Tibial nerve (tissue), 3 donors: ENCODE measurements around the gene CPNE4.

ENCODE experiments used
- CTCF ChIP-seq, 5 experiments: fragments of 200-600 bp in 3 of 5; fragments of 450-650 bp in 2 of 5; sonication (generic) in 3 of 5; IDR thresholded peaks; one replicate each; pipeline ENCODE4 v1.5.1; 2016 to 2019; ENCODE audit warnings: antibody characterized with exemption in 5 of 5, mild to moderate bottlenecking in 3 of 5, moderate library complexity in 2 of 5
- POLR2A ChIP-seq, 2 donors: fragments of 450-650 bp; IDR thresholded peaks; one replicate each; pipeline ENCODE4 v1.6.1; 2017; ENCODE audit warnings: antibody characterized with exemption in 2 of 2, mild to moderate bottlenecking in 2 of 2, moderate library complexity in 2 of 2

- TF ChIP-seq CTCF (IDR thresholded peaks at IDR 0.05) (no peak), POLR2A (IDR thresholded peaks at IDR 0.05) (no peak)
These were observed 290.0 kb downstream of the CPNE4 start for GRCh38 chr3:131744765-131745164.
